ENCODE measurements around the gene OGFR. TPM values are rescaled to one million over a fixed set of nuclear protein-coding genes. Genes with fewer than 3 reads are reported as not detected.

OGFR gene
- total RNA-seq, 1 experiment from 2014 or later, result 73.6 TPM

DNA sequence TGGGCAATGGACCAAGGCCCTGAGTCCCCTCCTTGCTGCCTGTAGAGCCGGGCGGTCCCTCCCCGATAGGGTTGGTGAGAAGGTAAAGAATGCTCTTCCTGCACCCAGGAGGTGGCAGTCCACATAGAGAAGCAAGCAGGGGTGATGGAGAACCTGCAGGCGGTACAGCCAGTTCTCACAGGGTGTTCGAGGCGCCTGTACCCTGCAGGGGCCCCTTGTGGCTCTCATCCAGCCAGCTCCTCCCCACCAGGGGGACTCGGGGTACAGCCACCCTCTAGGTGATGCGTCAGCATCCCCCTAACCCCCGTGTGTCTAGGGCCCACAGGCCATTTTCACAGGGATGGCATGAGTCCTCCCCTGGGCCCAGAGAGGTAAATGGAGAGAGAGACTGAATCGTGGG is 7.1 kb downstream of the OGFR start:
- ChIA-PET CTCF (no interaction called here), RAD21 (ENCODE audit: low non-redundant PET in 1 of 2, low total read pairs in 2 of 2, uncharacterized antibody in 2 of 2, unreplicated experiment in 2 of 2) (no interaction called here), POLR2A (no interaction called here)
- Histone ChIP-seq H3K4me2 (ENCODE audit: low read length) (no peak overlapping the region), H4K20me1 (ENCODE audit: insufficient read depth) (no peaks in the 10 kb centered on the region; the same call in 1 of the 2 replicates), H3K9ac (ENCODE audit: low read length) (no peak overlapping the region), H3K4me1 (ENCODE audit: control insufficient read depth in 1 of 2, insufficient read depth in 2 of 2, low read length in 2 of 2) (peaks cover 22 to 37% of the 10 kb centered on the region in 2 experiments), H3K36me3 (ENCODE audit: control insufficient read depth in 1 of 2, insufficient read depth in 2 of 2, low read length in 2 of 2) (peaks cover 24 to 39% of the 10 kb centered on the region in 2 experiments), H3K27ac (ENCODE audit: low read depth, low read length) (no peak overlapping the region), H3K27me3 (ENCODE audit: insufficient read depth, low read length) (no peaks in the 10 kb centered on the region), H3K79me2 (ENCODE audit: insufficient read depth, low read length) (peaks cover 38% of the 10 kb centered on the region), H3K9me2 (ENCODE audit: insufficient read depth) (no peaks in the 10 kb centered on the region), H3K4me3 (replicated peaks in 1 of 2; ENCODE audit: low read depth in 1 of 2, low read length in 2 of 2) (no peak overlapping the region), H2AFZ (ENCODE audit: low read depth, low read length, poor library complexity, severe bottlenecking) (no peak overlapping the region), H3K9me3 (ENCODE audit: control insufficient read depth in 1 of 2, insufficient read depth in 1 of 2, low read depth in 1 of 2, low read length in 2 of 2) (no peaks in the 10 kb centered on the region)
- intact Hi-C loops (cut with micrococcal nuclease), result no loop called here
- no peak for DNase-seq (ENCODE audit: low read depth, low spot score)
- BruUV-seq (replicated peaks), result no TSS peak
- no peak for TF ChIP-seq RAD21 (IDR thresholded peaks at IDR 0.05; ENCODE audit: low read depth)
- TF ChIP-seq EZH2 (IDR thresholded peaks at IDR 0.05), result no peak
- no peak for TF ChIP-seq EGR1 (IDR thresholded peaks at IDR 0.05; ENCODE audit: low read depth)
- TF ChIP-seq, protein P1, sequence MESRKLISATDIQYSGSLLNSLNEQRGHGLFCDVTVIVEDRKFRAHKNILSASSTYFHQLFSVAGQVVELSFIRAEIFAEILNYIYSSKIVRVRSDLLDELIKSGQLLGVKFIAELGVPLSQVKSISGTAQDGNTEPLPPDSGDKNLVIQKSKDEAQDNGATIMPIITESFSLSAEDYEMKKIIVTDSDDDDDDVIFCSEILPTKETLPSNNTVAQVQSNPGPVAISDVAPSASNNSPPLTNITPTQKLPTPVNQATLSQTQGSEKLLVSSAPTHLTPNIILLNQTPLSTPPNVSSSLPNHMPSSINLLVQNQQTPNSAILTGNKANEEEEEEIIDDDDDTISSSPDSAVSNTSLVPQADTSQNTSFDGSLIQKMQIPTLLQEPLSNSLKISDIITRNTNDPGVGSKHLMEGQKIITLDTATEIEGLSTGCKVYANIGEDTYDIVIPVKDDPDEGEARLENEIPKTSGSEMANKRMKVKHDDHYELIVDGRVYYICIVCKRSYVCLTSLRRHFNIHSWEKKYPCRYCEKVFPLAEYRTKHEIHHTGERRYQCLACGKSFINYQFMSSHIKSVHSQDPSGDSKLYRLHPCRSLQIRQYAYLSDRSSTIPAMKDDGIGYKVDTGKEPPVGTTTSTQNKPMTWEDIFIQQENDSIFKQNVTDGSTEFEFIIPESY (IDR thresholded peaks at IDR 0.05; ENCODE audit: extremely low read depth, insufficient replicate concordance, low read length), result no peak
- TF ChIP-seq, protein P2, sequence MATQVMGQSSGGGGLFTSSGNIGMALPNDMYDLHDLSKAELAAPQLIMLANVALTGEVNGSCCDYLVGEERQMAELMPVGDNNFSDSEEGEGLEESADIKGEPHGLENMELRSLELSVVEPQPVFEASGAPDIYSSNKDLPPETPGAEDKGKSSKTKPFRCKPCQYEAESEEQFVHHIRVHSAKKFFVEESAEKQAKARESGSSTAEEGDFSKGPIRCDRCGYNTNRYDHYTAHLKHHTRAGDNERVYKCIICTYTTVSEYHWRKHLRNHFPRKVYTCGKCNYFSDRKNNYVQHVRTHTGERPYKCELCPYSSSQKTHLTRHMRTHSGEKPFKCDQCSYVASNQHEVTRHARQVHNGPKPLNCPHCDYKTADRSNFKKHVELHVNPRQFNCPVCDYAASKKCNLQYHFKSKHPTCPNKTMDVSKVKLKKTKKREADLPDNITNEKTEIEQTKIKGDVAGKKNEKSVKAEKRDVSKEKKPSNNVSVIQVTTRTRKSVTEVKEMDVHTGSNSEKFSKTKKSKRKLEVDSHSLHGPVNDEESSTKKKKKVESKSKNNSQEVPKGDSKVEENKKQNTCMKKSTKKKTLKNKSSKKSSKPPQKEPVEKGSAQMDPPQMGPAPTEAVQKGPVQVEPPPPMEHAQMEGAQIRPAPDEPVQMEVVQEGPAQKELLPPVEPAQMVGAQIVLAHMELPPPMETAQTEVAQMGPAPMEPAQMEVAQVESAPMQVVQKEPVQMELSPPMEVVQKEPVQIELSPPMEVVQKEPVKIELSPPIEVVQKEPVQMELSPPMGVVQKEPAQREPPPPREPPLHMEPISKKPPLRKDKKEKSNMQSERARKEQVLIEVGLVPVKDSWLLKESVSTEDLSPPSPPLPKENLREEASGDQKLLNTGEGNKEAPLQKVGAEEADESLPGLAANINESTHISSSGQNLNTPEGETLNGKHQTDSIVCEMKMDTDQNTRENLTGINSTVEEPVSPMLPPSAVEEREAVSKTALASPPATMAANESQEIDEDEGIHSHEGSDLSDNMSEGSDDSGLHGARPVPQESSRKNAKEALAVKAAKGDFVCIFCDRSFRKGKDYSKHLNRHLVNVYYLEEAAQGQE (IDR thresholded peaks at IDR 0.05; ENCODE audit: low read depth), result no peak
- TF ChIP-seq, protein P3, sequence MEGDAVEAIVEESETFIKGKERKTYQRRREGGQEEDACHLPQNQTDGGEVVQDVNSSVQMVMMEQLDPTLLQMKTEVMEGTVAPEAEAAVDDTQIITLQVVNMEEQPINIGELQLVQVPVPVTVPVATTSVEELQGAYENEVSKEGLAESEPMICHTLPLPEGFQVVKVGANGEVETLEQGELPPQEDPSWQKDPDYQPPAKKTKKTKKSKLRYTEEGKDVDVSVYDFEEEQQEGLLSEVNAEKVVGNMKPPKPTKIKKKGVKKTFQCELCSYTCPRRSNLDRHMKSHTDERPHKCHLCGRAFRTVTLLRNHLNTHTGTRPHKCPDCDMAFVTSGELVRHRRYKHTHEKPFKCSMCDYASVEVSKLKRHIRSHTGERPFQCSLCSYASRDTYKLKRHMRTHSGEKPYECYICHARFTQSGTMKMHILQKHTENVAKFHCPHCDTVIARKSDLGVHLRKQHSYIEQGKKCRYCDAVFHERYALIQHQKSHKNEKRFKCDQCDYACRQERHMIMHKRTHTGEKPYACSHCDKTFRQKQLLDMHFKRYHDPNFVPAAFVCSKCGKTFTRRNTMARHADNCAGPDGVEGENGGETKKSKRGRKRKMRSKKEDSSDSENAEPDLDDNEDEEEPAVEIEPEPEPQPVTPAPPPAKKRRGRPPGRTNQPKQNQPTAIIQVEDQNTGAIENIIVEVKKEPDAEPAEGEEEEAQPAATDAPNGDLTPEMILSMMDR (IDR thresholded peaks at IDR 0.05 in 2 of 3, conservative IDR thresholded peaks at IDR 0.05 in 1 of 3; ENCODE audit: borderline replicate concordance in 1 of 3, insufficient read depth in 1 of 3, low read depth in 2 of 3, low read length in 2 of 3), result no peak
- no peak for TF ChIP-seq SRF (IDR thresholded peaks at IDR 0.05; ENCODE audit: low read depth)
- ATAC-seq, result no peak

All from HCT116 (cell line).